ENCODE results near the gene HOXB9. TPM values are rescaled to one million over a fixed set of nuclear protein-coding genes. Genes with fewer than 3 reads are reported as not detected.

HOXB9 gene
- total and polyA plus RNA-seq, 2 of the 13 experiments (the other 11 are each of a cell fraction or from before 2014, with no cell fraction given) = not detected

DNA sequence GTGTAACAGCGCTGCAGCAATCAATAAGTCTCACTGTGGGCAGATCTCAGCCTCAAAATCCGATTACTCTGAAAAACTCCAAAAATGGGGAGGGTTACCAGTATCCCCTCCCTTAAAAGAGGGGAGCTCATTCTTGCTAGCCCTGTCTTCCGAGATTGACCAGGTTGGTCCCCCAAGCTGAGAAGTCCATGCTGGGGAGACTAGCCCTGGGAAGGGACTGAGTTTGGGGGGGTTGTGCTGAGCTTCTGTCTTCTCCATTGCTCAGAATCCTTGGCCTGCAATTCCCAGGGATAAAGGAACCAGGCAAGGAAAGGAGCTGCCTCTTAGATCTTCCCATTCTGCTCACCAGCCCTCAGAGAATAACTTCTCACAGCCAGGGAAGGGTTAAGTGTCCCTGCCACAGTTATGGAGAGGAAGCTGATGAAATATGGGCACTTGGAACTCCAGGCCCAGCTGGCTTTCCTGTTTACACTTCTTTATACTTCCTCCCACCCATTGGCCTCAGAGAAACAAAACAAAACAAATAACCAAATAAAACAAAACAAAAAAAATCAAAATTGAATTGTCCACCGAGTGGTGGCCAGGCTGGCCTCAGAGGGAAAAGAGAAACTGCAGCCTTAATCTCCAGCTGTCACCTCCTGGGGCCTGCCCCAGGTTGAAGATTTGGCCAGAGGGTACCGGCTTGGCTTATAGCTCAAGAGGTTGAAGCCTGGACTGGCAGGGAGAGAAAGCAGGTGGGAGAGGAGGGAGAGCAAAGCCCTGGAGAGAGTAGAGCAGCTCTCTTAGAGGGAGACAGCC is 38.7 kb downstream of the HOXB9 start:
- ChIA-PET CTCF (ENCODE audit: low intra/inter-chr PET ratio, low total read pairs) (no interaction called here), POLR2A (no interaction called here)
- Histone ChIP-seq H4K20me1 (ENCODE audit: insufficient read depth, low read length) (peaks cover 4% of the 10 kb centered on the region; the same call in 1 of the 2 replicates), H3K4me3 (replicated peaks in 1 of 3; ENCODE audit: insufficient read depth in 1 of 3, low read depth in 2 of 3, low read length in 3 of 3) (no peak overlapping the region), H2AFZ (ENCODE audit: low read length) (no peak overlapping the region), H3K79me2 (ENCODE audit: insufficient read depth, low read length) (no peaks in the 10 kb centered on the region), H3K27ac (ENCODE audit: extremely low read length, insufficient read depth, low read length) (no peak overlapping the region), H3K9me3 (ENCODE audit: low read length) (no peaks in the 10 kb centered on the region), H3K9ac (ENCODE audit: insufficient read depth, low read depth, low read length) (no peak overlapping the region), H3K4me1 (ENCODE audit: insufficient read depth, low read length) (peaks cover 7% of the 10 kb centered on the region; the same call in 1 of the 2 replicates), H3K36me3 (replicated peaks in 1 of 2; ENCODE audit: control insufficient read depth in 1 of 2, insufficient read depth in 2 of 2, low read length in 2 of 2) (no peaks in the 10 kb centered on the region), H3K4me2 (ENCODE audit: low read depth, low read length) (no peak overlapping the region), H3K27me3 (ENCODE audit: control insufficient read depth in 1 of 2, insufficient read depth in 2 of 2, low read length in 2 of 2) (peaks cover 29 to 90% of the 10 kb centered on the region in 2 experiments)
- WGBS (ENCODE audit: low lambda C conversion rate) = 12% methylated on average over 5 of the region's 5 CpGs
- BruUV-seq (replicated peaks) = no TSS peak
- DNase-seq (ENCODE audit: low spot score) (no peak), ATAC-seq (no peak), FAIRE-seq (no peak)
- intact Hi-C loops (cut with micrococcal nuclease; ENCODE audit: unreplicated experiment) (no loop called here), in situ Hi-C loops (cut with HindIII; ENCODE audit: extremely low pct_ligation_motif_present, low pct_unique_long_range_greater_than_20kb) (no loop called here)
- no peak for TF ChIP-seq NFRKB (IDR thresholded peaks at IDR 0.05)
- no peak for TF ChIP-seq XBP1 (CRISPR knock-in tag; IDR thresholded peaks at IDR 0.05)
- TF ChIP-seq, protein P1, sequence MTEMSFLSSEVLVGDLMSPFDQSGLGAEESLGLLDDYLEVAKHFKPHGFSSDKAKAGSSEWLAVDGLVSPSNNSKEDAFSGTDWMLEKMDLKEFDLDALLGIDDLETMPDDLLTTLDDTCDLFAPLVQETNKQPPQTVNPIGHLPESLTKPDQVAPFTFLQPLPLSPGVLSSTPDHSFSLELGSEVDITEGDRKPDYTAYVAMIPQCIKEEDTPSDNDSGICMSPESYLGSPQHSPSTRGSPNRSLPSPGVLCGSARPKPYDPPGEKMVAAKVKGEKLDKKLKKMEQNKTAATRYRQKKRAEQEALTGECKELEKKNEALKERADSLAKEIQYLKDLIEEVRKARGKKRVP (CRISPR knock-in tag; IDR thresholded peaks at IDR 0.05) = peak in 1 of 2 experiments; percentile 21; a peak in 1 of 4 replicates
- TF ChIP-seq ZNF556 (CRISPR knock-in tag; IDR thresholded peaks at IDR 0.05; ENCODE audit: borderline replicate concordance) = no peak
- TF ChIP-seq, protein P2, sequence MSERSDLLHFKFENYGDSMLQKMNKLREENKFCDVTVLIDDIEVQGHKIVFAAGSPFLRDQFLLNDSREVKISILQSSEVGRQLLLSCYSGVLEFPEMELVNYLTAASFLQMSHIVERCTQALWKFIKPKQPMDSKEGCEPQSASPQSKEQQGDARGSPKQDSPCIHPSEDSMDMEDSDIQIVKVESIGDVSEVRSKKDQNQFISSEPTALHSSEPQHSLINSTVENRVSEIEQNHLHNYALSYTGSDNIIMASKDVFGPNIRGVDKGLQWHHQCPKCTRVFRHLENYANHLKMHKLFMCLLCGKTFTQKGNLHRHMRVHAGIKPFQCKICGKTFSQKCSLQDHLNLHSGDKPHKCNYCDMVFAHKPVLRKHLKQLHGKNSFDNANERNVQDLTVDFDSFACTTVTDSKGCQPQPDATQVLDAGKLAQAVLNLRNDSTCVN (CRISPR knock-in tag; IDR thresholded peaks at IDR 0.05; ENCODE audit: borderline replicate concordance) = no peak
- TF ChIP-seq ARNT2 (CRISPR knock-in tag; IDR thresholded peaks at IDR 0.05; ENCODE audit: low read depth) = no peak
- TF ChIP-seq, protein P3, sequence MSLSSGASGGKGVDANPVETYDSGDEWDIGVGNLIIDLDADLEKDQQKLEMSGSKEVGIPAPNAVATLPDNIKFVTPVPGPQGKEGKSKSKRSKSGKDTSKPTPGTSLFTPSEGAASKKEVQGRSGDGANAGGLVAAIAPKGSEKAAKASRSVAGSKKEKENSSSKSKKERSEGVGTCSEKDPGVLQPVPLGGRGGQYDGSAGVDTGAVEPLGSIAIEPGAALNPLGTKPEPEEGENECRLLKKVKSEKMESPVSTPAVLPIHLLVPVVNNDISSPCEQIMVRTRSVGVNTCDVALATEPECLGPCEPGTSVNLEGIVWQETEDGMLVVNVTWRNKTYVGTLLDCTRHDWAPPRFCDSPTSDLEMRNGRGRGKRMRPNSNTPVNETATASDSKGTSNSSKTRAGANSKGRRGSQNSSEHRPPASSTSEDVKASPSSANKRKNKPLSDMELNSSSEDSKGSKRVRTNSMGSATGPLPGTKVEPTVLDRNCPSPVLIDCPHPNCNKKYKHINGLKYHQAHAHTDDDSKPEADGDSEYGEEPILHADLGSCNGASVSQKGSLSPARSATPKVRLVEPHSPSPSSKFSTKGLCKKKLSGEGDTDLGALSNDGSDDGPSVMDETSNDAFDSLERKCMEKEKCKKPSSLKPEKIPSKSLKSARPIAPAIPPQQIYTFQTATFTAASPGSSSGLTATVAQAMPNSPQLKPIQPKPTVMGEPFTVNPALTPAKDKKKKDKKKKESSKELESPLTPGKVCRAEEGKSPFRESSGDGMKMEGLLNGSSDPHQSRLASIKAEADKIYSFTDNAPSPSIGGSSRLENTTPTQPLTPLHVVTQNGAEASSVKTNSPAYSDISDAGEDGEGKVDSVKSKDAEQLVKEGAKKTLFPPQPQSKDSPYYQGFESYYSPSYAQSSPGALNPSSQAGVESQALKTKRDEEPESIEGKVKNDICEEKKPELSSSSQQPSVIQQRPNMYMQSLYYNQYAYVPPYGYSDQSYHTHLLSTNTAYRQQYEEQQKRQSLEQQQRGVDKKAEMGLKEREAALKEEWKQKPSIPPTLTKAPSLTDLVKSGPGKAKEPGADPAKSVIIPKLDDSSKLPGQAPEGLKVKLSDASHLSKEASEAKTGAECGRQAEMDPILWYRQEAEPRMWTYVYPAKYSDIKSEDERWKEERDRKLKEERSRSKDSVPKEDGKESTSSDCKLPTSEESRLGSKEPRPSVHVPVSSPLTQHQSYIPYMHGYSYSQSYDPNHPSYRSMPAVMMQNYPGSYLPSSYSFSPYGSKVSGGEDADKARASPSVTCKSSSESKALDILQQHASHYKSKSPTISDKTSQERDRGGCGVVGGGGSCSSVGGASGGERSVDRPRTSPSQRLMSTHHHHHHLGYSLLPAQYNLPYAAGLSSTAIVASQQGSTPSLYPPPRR (CRISPR knock-in tag; IDR thresholded peaks at IDR 0.05; ENCODE audit: borderline replicate concordance) = no peak
- TF ChIP-seq FOXK1 (CRISPR knock-in tag; IDR thresholded peaks at IDR 0.05; ENCODE audit: borderline replicate concordance, low read depth) = no peak
- TF ChIP-seq MXD4 (CRISPR knock-in tag; IDR thresholded peaks at IDR 0.05) = no peak

Measured in HepG2 (cell line).